AG10803 (cell line): ENCODE data around the gene ESRP2.

Experiments used
- DNase-seq: peaks from one replicate; pipeline ENCODE4 v3.0.0; 2010; ENCODE audit warnings: low read depth
- H3K4me3 ChIP-seq: 2 replicates; pipeline ENCODE4 v1.5.1; 2011; ENCODE audit warnings: mild to moderate bottlenecking, low read length, control low read depth
- TF ChIP-seq, protein P1 (sequence below): conservative IDR thresholded peaks from 2 replicates; pipeline ENCODE4 v1.5.1; 2011; ENCODE audit warnings: mild to moderate bottlenecking, low read length, control low read depth, inconsistent platforms

ESRP2 gene

DNA sequence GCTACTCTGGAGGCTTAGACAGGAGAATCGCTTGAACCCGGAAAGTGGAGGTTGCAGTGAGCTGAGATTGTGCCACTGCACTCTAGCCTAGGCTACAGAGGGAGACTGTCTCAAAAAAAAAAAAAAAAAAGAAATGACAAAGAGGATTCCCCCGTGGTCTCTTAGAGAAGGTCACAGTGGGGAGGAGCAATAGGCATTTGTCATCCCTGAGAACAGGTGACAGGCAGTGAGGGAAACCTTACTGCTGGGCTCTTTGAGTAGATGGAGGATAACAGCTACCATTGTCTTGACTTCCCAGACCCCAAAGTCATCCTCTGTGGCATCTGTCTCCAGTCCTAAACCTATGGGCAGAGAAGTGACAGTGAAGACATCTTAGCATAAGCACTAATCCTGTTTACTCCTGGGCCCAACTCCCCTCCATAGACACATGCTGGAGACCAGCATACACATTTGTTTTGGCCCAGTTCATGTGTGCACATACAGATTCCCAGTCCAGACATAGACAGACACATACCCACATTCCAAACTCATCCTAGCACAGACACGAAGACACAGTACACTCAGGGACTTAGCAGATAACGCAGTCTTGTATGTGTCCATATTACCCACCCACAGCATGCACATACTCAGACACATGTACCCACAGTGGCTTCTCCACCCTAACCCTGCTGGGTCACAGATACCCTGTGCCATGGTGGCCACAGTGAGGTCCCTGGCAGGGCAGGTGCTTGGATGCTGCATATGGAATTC, 2.7 kb downstream of the ESRP2 start:
- DNase-seq = no peak
- no peak overlapping the region for H3K4me3 ChIP-seq
- TF ChIP-seq, protein P1, sequence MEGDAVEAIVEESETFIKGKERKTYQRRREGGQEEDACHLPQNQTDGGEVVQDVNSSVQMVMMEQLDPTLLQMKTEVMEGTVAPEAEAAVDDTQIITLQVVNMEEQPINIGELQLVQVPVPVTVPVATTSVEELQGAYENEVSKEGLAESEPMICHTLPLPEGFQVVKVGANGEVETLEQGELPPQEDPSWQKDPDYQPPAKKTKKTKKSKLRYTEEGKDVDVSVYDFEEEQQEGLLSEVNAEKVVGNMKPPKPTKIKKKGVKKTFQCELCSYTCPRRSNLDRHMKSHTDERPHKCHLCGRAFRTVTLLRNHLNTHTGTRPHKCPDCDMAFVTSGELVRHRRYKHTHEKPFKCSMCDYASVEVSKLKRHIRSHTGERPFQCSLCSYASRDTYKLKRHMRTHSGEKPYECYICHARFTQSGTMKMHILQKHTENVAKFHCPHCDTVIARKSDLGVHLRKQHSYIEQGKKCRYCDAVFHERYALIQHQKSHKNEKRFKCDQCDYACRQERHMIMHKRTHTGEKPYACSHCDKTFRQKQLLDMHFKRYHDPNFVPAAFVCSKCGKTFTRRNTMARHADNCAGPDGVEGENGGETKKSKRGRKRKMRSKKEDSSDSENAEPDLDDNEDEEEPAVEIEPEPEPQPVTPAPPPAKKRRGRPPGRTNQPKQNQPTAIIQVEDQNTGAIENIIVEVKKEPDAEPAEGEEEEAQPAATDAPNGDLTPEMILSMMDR = no peak

DNA sequence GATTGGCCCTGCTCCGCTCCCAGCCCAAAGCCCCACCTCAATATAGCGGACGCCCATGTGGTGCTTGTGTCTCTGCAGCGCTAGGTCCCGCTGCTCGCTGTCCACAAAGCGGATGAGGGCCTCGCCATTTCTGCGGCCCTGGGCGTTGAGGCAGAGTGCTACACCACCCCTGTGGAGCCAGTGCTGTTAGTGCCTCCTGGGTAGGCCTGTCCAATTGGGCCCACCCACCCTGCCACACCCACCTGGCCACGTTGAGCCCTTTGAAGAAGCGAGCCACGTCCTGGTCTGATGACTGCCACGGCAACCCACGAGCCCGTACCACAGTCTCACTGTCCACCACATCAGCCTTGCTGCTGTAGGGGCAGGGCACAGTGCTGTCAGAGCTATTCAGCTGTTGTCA, 3.6 kb downstream of the ESRP2 start:
- TF ChIP-seq, protein P1 = no peak
- no peak for DNase-seq
- no peak overlapping the region for H3K4me3 ChIP-seq

DNA sequence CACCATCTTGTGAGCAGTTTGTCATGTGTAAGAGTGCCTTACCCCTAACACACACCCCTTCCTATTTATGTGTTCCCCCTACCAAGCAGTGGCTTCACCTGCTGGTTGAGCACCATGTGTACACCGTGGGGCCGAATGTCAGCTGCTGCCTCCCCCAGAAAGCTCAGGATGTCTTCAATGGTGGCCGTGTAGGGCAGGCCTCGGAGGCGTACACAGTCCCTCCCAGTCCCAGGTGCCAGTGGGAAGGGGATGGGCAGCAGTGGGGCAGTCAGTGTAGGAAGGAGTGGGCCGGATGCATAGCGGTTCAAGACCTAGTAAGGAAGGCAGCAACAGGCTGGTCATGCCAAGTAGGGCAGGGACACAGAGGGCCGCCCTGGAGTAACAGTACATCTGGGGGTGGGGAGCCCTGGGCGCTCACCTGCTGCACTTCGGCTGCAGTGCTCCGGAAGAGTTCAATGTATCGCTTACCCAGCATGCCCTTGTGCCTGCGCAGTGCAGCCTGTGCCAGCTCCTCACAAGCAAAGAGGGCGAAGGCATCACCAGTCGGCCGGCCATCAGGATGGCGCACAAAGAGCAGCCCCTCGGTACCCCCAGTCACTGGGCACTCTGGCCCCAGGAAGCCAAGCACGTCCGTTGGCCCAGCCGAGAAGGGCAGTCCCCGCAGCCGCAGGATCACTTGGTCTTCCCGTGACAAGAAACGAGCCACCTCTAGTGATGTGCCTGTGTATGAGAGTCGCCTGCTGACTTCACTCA, 4.4 kb downstream of the ESRP2 start:
- no peak for DNase-seq
- TF ChIP-seq, protein P1 = no peak
- H3K4me3 ChIP-seq = no peak overlapping the region

DNA sequence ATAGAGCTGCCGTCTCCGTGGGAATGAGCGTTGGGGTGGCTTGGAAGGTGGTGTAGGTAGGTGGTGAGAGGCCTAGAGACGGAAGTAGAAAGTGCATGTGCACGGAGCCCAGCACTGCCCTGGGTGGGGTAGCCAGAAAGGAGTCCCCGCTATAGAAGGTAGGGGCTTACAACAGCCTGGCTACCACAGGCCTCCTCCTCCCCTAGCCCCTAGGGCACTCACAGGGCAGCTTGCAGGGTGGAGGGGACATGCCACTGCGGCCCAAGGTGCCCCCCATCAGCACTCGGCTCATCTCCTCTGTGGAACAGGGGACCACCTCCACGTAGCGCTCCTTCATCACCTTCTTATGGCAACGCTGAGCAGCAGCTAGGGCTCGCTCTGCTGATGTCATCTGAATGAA, 5.0 kb downstream of the ESRP2 start:
- no peak overlapping the region for H3K4me3 ChIP-seq
- TF ChIP-seq, protein P1 = no peak
- no peak for DNase-seq

DNA sequence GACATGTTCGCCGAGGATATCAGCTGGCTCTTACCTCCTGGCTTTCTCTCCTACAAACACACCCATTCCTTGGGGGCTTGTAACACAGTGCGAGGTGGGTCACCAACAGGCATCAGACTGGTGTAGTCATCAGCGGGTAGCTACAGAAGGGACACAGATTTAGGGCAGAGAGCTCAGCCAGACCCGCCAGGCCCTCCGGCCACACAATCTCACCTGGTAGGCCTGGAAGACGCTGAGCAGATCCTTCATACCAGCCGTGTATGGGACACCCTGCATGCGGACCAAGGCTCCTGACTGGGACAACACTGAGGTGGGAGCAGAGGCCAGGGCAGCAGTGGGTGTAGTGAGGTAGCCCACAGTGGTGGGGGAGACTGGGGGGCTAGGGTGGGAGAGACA, 5.8 kb downstream of the ESRP2 start:
- TF ChIP-seq, protein P1 = no peak
- DNase-seq = no peak
- H3K4me3 ChIP-seq = no peak overlapping the region

DNA sequence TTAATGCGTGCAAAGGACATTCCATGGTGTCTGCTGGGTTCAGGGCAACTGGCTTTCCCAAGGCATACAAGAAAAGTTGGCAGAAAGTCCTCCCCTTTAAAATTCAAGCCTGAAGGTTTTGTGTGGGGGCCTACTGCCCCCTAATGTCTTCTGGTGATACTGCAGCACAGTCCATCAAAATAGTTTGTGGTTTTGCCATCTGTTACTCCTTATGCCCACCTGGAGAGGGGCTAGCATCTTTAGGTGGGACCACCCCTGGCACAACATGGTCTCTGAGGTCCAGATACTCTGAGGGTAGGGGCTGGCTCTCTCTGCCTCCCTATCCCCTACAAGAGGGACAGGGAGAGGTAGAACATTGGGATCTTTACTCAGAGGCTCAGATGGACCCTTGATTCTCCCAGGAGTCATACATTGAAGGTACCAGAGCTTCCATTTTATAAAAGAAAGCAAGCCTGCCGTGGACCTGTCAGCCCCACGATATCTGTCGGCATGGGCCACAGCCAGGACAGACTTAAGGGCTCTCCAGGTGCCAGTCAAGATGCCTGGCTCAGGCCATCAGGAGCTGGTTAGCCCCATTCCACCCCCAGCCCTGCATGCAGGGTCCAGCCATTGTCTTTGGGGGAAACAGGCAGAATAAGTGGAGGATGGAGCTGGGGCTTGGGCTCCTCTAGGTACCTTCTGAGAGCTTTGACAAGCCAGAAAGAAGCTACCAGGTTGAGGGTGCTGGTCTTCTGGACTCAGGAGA, 6.3 kb downstream of the ESRP2 start:
- TF ChIP-seq, protein P1 = peak; percentile 89
- no peak overlapping the region for H3K4me3 ChIP-seq
- DNase-seq = peak; percentile 79
